ENCODE data around the gene OR2V2.
"Not testable (repeated sequence)": the region's sequence is repeated elsewhere in the genome, so short reads cannot be mapped to it uniquely, and the experiment has no call there.

GRCh38 chr5:181104259-181104568, 43.2 kb upstream of the OR2V2 start:
- not testable (repeated sequence) for TF ChIP-seq CTCF (IDR thresholded peaks at IDR 0.05; ENCODE audit: insufficient read depth, low read length); POLR2AphosphoS5 (IDR thresholded peaks at IDR 0.05; ENCODE audit: low read depth); GABPA (IDR thresholded peaks at IDR 0.05; ENCODE audit: low read depth); SPI1 (IDR thresholded peaks at IDR 0.05; ENCODE audit: borderline replicate concordance, low read depth)
